ENCODE measurements around the gene KRT13.

GRCh38 chr17:41496803-41497484 lies 8.5 kb downstream of the KRT13 start:
- no peak for TF ChIP-seq GATA2 (IDR thresholded peaks at IDR 0.05; ENCODE audit: low read depth, low read length)
- no peak for TF ChIP-seq GATA3 (IDR thresholded peaks at IDR 0.05; ENCODE audit: low read depth, low read length)

All from SH-SY5Y (cell line).